DND-41 (cell line): Measurements from ENCODE around the gene RIN1.

Experiments used
- CTCF ChIP-seq: IDR thresholded peaks from 2 replicates; pipeline ENCODE4 v1.5.1; 2012; ENCODE audit warnings: borderline replicate concordance, low read length, moderate library complexity, mild to moderate bottlenecking; ENCODE audit not compliant: poor library complexity, severe bottlenecking; ENCODE audit errors: extremely low read depth
- EZH2 ChIP-seq: IDR thresholded peaks from 3 replicates; pipeline ENCODE4 v1.6.1; 2012; ENCODE audit warnings: borderline replicate concordance, low read depth, mild to moderate bottlenecking, moderate library complexity, low read length, inconsistent platforms; ENCODE audit not compliant: severe bottlenecking

- TF ChIP-seq CTCF (no peak), EZH2 (no peak)
Measured at GRCh38 chr11:66317723-66318599, 18.3 kb downstream of the RIN1 start.
